Neural cell (in vitro differentiated cells): ENCODE data around the gene SYNGR4. TPM values are rescaled to one million over a fixed set of nuclear protein-coding genes. Genes with fewer than 3 reads are reported as not detected.

Experiments used
- H2AFZ ChIP-seq: fragments of 200-600, 300-800 bp; sonication (generic), shearing (Covaris generic); 2 replicates; pipeline ENCODE4 v1.6.0; 2014; ENCODE audit warnings: low read depth, mild to moderate bottlenecking, antibody characterized with exemption, low read length, moderate library complexity
- H3F3A ChIP-seq: fragments of 200-600 bp; shearing (Covaris generic); 2 replicates; pipeline ENCODE4 v1.6.1; 2016; ENCODE audit warnings: mild to moderate bottlenecking, moderate library complexity, mixed read lengths, antibody characterized with exemption, low read length; ENCODE audit not compliant: insufficient read depth, poor library complexity, severe bottlenecking
- H3K27ac ChIP-seq: fragments of 200-600, 300-800 bp; sonication (generic), shearing (Covaris generic); 2 replicates; pipeline ENCODE4 v1.5.1; 2014; ENCODE audit warnings: mild to moderate bottlenecking, low read length, moderate library complexity
- H3K27me3 ChIP-seq: fragments of 300-800, 200-600 bp; sonication (generic), shearing (Covaris generic); 2 replicates; pipeline ENCODE4 v1.6.0; 2014; ENCODE audit warnings: mild to moderate bottlenecking, low read depth, low read length, moderate library complexity; ENCODE audit not compliant: insufficient read depth
- H3K36me3 ChIP-seq: fragments of 300-800, 200-600 bp; sonication (generic), shearing (Covaris generic); 2 replicates; pipeline ENCODE4 v1.5.1; 2014; ENCODE audit warnings: mild to moderate bottlenecking, antibody characterized with exemption, low read length, moderate library complexity; ENCODE audit not compliant: insufficient read depth
- H3K4me2 ChIP-seq: fragments of 300-800, 200-600 bp; sonication (generic), shearing (Covaris generic); 2 replicates; pipeline ENCODE4 v1.6.0; 2014; ENCODE audit warnings: mild to moderate bottlenecking, low read length
- H3K4me3 ChIP-seq: fragments of 300-800, 200-600 bp; sonication (generic), shearing (Covaris generic); 2 replicates; pipeline ENCODE4 v1.5.1; 2014; ENCODE audit warnings: mild to moderate bottlenecking, low read length, moderate library complexity
- H3K79me2 ChIP-seq: fragments of 200-600 bp; shearing (Covaris generic); replicated peaks from 2 replicates; pipeline ENCODE4 v1.6.0; 2014; ENCODE audit warnings: mild to moderate bottlenecking, low read length, moderate library complexity; ENCODE audit not compliant: insufficient read depth
- H3K9ac ChIP-seq: fragments of 300-800, 200-600 bp; sonication (generic), shearing (Covaris generic); 2 replicates; pipeline ENCODE4 v1.6.1; 2016; ENCODE audit warnings: mild to moderate bottlenecking, low read length, mixed read lengths
- H3K9me2 ChIP-seq: fragments of 200-600 bp; shearing (Covaris generic); 2 replicates; pipeline ENCODE4 v1.6.1; 2016; ENCODE audit warnings: mild to moderate bottlenecking, low read length, mixed read lengths; ENCODE audit not compliant: insufficient read depth
- H3K9me3 ChIP-seq: fragments of 200-600, 300-800 bp; sonication (generic), shearing (Covaris generic); 2 replicates; pipeline ENCODE4 v1.6.1; 2016; ENCODE audit warnings: mild to moderate bottlenecking, mixed run types, low read length, moderate library complexity, mixed read lengths
- H4K20me1 ChIP-seq: fragments of 200-600 bp; shearing (Covaris generic); 2 replicates; pipeline ENCODE4 v1.6.1; 2016; ENCODE audit warnings: mild to moderate bottlenecking, mixed run types; ENCODE audit not compliant: insufficient read depth
- EP300 ChIP-seq: fragments of 450-650 bp; conservative IDR thresholded peaks from 2 replicates; pipeline ENCODE4 v1.6.1; 2014; ENCODE audit warnings: antibody characterized with exemption, mild to moderate bottlenecking, moderate library complexity; ENCODE audit not compliant: poor library complexity, severe bottlenecking
- EZH2 ChIP-seq: fragments of 200-600, 300-800 bp; shearing (Covaris generic), sonication (generic); IDR thresholded peaks from 2 replicates; pipeline ENCODE4 v1.6.1; 2014; ENCODE audit warnings: antibody characterized with exemption, low read length, borderline replicate concordance, mild to moderate bottlenecking; ENCODE audit not compliant: insufficient read depth, poor library complexity, severe bottlenecking
- MXI1 ChIP-seq: fragments of 450-650 bp; conservative IDR thresholded peaks from 2 replicates; pipeline ENCODE4 v1.6.1; 2014; ENCODE audit warnings: antibody characterized with exemption, mild to moderate bottlenecking; ENCODE audit not compliant: poor library complexity, severe bottlenecking
- POLR2AphosphoS5 ChIP-seq: IDR thresholded peaks from 2 replicates; pipeline ENCODE4 v1.6.1; 2012
- RAD21 ChIP-seq: fragments of 450-650 bp; conservative IDR thresholded peaks from 2 replicates; pipeline ENCODE4 v1.6.1; 2014; ENCODE audit warnings: antibody characterized with exemption, mild to moderate bottlenecking, moderate library complexity
- SMC3 ChIP-seq: fragments of 450-650 bp; conservative IDR thresholded peaks from 2 replicates; pipeline ENCODE4 v1.6.1; 2014; ENCODE audit warnings: antibody characterized with exemption, mild to moderate bottlenecking, moderate library complexity; ENCODE audit not compliant: poor library complexity
- TAF1 ChIP-seq: IDR thresholded peaks from 2 replicates; pipeline ENCODE4 v1.6.1; 2012; ENCODE audit warnings: low read depth
- polyA plus RNA-seq: library from polyadenylated mRNA; depleted of rRNA; stranded (reverse); fragments of >200 nt; gene quantifications from 2 replicates; pipeline ENCODE4 v1.2.3, GENCODE V29; 2014
- TF ChIP-seq, protein P1 (sequence below): IDR thresholded peaks from 2 replicates; pipeline ENCODE4 v1.6.1; 2012; ENCODE audit warnings: borderline replicate concordance
- TF ChIP-seq, protein P2 (sequence below): fragments of 450-650 bp; IDR thresholded peaks from 2 replicates; pipeline ENCODE4 v1.5.1; 2014; ENCODE audit warnings: antibody characterized with exemption, mild to moderate bottlenecking, moderate library complexity; ENCODE audit not compliant: poor library complexity, severe bottlenecking

SYNGR4 gene
- polyA plus RNA-seq, 1 donor from 2014 or later, result not detected

DNA sequence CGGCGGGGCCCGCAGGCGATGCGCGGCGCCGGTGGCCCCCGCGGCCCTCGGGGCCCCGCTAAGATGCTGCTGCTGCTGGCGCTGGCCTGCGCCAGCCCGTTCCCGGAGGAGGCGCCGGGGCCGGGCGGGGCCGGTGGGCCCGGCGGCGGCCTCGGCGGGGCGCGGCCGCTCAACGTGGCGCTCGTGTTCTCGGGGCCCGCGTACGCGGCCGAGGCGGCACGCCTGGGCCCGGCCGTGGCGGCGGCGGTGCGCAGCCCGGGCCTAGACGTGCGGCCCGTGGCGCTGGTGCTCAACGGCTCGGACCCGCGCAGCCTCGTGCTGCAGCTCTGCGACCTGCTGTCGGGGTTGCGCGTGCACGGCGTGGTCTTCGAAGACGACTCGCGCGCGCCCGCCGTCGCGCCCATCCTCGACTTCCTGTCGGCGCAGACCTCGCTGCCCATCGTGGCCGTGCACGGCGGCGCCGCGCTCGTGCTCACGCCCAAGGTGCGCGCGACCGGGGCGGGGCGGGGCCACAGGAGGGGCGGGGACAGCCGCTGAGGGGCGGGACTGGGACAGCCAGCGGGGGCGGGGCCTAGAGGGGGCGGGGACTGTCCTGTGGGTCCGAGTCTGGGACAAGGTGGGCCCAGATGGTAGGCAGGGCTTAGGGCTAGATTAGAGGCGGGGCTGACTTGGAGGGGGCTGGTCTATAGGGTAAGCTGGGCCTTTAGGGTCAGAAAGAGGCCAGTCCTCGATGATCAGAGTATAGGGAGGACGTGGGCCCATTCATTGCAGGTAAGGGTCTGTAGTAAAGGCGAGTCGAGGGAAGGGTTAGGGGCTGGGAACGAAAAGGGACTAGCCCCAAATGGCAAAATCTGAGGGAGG, 34.4 kb downstream of the SYNGR4 start:
- no peak overlapping the region for H3K27ac ChIP-seq
- TF ChIP-seq, protein P1, sequence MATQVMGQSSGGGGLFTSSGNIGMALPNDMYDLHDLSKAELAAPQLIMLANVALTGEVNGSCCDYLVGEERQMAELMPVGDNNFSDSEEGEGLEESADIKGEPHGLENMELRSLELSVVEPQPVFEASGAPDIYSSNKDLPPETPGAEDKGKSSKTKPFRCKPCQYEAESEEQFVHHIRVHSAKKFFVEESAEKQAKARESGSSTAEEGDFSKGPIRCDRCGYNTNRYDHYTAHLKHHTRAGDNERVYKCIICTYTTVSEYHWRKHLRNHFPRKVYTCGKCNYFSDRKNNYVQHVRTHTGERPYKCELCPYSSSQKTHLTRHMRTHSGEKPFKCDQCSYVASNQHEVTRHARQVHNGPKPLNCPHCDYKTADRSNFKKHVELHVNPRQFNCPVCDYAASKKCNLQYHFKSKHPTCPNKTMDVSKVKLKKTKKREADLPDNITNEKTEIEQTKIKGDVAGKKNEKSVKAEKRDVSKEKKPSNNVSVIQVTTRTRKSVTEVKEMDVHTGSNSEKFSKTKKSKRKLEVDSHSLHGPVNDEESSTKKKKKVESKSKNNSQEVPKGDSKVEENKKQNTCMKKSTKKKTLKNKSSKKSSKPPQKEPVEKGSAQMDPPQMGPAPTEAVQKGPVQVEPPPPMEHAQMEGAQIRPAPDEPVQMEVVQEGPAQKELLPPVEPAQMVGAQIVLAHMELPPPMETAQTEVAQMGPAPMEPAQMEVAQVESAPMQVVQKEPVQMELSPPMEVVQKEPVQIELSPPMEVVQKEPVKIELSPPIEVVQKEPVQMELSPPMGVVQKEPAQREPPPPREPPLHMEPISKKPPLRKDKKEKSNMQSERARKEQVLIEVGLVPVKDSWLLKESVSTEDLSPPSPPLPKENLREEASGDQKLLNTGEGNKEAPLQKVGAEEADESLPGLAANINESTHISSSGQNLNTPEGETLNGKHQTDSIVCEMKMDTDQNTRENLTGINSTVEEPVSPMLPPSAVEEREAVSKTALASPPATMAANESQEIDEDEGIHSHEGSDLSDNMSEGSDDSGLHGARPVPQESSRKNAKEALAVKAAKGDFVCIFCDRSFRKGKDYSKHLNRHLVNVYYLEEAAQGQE, result no peak
- no peak for TF ChIP-seq EZH2
- TF ChIP-seq SMC3, result no peak
- TF ChIP-seq, protein P2, sequence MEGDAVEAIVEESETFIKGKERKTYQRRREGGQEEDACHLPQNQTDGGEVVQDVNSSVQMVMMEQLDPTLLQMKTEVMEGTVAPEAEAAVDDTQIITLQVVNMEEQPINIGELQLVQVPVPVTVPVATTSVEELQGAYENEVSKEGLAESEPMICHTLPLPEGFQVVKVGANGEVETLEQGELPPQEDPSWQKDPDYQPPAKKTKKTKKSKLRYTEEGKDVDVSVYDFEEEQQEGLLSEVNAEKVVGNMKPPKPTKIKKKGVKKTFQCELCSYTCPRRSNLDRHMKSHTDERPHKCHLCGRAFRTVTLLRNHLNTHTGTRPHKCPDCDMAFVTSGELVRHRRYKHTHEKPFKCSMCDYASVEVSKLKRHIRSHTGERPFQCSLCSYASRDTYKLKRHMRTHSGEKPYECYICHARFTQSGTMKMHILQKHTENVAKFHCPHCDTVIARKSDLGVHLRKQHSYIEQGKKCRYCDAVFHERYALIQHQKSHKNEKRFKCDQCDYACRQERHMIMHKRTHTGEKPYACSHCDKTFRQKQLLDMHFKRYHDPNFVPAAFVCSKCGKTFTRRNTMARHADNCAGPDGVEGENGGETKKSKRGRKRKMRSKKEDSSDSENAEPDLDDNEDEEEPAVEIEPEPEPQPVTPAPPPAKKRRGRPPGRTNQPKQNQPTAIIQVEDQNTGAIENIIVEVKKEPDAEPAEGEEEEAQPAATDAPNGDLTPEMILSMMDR, result no peak
- TF ChIP-seq RAD21, result no peak
- no peak for TF ChIP-seq MXI1
- no peak for TF ChIP-seq TAF1
- TF ChIP-seq EP300, result no peak
- no peak for TF ChIP-seq POLR2AphosphoS5
- H2AFZ ChIP-seq, result no peak overlapping the region
- no peaks in the 10 kb centered on the region for H3K36me3 ChIP-seq
- H3K9ac ChIP-seq, result no peak overlapping the region
- H3K79me2 ChIP-seq, result peaks cover 4% of the 10 kb centered on the region
- no peaks in the 10 kb centered on the region for H3F3A ChIP-seq
- peaks cover 24% of the 10 kb centered on the region for H3K27me3 ChIP-seq
- no peaks in the 10 kb centered on the region for H3K9me3 ChIP-seq
- no peaks in the 10 kb centered on the region for H3K9me2 ChIP-seq
- no peak overlapping the region for H3K4me3 ChIP-seq
- no peaks in the 10 kb centered on the region for H4K20me1 ChIP-seq
- no peak overlapping the region for H3K4me2 ChIP-seq

DNA sequence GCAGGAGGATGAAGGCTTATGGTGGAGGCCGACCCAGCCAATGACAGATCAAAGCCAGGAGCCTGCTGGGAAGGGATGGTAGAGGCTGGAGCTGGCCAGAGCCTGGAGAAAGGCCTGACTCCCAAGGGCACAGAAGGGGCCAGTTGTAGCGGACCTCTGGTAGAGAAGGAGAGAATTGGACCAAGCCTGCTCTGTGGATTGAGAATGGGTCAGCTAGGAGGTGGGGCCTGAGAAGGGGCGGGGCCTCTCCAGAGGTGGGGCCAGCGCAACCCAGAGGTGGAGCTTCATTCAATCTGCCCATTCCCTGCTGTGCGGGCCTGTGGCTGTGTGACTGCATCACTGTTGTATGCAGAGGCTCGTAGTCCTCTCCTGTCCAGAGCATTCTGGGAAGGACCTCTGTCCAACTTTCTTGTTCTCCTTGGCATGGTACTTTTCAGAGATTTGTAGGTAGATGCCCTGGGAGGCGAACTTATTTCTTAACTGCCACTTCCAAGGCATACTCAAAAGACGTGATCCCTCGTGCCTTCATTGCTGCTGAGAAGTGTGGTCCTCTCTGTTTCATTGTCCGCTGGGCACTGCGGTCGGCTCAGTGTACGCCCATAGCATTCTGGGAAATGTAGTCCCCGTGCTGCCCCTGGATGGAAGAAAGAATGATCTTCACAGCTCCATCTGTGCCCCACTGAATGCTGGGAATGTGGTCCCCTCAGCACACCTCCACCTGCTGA, 36.0 kb downstream of the SYNGR4 start:
- peaks cover 24% of the 10 kb centered on the region for H3K27me3 ChIP-seq
- H3K36me3 ChIP-seq, result no peaks in the 10 kb centered on the region
- no peak overlapping the region for H3K27ac ChIP-seq
- H3K79me2 ChIP-seq, result peaks cover 4% of the 10 kb centered on the region
- no peaks in the 10 kb centered on the region for H4K20me1 ChIP-seq
- no peaks in the 10 kb centered on the region for H3F3A ChIP-seq
- H3K4me2 ChIP-seq, result no peak overlapping the region
- no peak for TF ChIP-seq SMC3
- TF ChIP-seq, protein P1, result no peak
- TF ChIP-seq TAF1, result no peak
- no peak for TF ChIP-seq EZH2
- TF ChIP-seq MXI1, result no peak
- no peak for TF ChIP-seq RAD21
- TF ChIP-seq, protein P2, result no peak
- no peak for TF ChIP-seq POLR2AphosphoS5
- TF ChIP-seq EP300, result no peak
- H3K9me3 ChIP-seq, result no peaks in the 10 kb centered on the region
- H3K4me3 ChIP-seq, result no peak overlapping the region
- H2AFZ ChIP-seq, result no peak overlapping the region
- H3K9me2 ChIP-seq, result no peaks in the 10 kb centered on the region
- H3K9ac ChIP-seq, result no peak overlapping the region
